Gastroesophageal sphincter (tissue), 3 donors: ENCODE data around the gene NCKAP5.

Experiments used
- EP300 ChIP-seq: sonication (generic); formaldehyde crosslinking; IDR thresholded peaks from one replicate; pipeline ENCODE4 v1.6.1; 2017; ENCODE audit warnings: antibody characterized with exemption, mild to moderate bottlenecking
- POLR2AphosphoS5 ChIP-seq: sonication (generic); formaldehyde crosslinking; IDR thresholded peaks from one replicate; pipeline ENCODE4 v1.6.1; 2017; ENCODE audit warnings: antibody characterized with exemption
- TF ChIP-seq, protein P1 (sequence below), 4 experiments: fragments of 200-600 bp in 2 of 4; fragments of 450-650 bp in 2 of 4; sonication (generic) in 1 of 4; IDR thresholded peaks; one replicate each; pipeline ENCODE4 v1.5.1; 2017 to 2019; ENCODE audit warnings: antibody characterized with exemption in 4 of 4, mild to moderate bottlenecking in 2 of 4, moderate library complexity in 2 of 4

DNA sequence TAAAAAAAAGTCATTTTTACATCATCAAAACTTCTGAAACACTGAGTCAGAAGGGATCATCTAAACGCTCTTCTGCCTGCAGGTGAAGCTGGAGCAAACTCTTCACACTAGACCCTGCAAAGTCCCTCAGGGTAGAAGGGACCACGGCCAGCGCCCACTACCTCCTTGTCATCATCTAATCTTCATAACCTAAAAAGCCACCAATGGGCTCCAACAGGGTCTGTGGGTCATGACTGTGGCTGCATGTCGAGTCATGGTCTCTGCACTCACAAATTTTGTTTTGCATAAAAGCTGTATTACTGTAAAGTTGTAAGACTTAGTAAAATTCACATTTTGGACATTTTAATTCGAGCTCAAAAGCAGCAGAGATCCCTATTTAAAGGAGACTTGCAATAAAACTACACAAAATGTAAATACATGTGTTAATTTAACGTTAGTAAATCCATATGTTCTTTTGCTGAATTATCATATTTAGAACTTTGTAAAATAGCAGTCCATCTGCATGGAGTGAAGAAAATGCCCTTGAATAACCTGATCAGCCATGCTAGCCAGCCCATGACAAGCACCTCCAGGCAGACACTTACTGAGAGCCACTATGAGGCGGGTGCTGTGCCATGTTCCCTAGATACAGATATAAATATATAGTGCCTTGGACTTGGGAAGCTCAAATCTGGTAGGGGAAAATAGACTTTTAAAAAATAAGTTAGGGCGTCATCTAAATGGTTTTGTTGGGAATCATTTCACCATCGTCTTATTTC lies 461.0 kb downstream of the NCKAP5 start:
- TF ChIP-seq EP300 (no peak), POLR2AphosphoS5 (no peak)
- TF ChIP-seq, protein P1, sequence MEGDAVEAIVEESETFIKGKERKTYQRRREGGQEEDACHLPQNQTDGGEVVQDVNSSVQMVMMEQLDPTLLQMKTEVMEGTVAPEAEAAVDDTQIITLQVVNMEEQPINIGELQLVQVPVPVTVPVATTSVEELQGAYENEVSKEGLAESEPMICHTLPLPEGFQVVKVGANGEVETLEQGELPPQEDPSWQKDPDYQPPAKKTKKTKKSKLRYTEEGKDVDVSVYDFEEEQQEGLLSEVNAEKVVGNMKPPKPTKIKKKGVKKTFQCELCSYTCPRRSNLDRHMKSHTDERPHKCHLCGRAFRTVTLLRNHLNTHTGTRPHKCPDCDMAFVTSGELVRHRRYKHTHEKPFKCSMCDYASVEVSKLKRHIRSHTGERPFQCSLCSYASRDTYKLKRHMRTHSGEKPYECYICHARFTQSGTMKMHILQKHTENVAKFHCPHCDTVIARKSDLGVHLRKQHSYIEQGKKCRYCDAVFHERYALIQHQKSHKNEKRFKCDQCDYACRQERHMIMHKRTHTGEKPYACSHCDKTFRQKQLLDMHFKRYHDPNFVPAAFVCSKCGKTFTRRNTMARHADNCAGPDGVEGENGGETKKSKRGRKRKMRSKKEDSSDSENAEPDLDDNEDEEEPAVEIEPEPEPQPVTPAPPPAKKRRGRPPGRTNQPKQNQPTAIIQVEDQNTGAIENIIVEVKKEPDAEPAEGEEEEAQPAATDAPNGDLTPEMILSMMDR (IDR thresholded peaks at IDR 0.05): no peak
